Transverse colon (tissue), 4 donors: Measurements from ENCODE around the gene YTHDF1.

Source experiments
- EP300 ChIP-seq: sonication (generic); formaldehyde crosslinking; IDR thresholded peaks from one replicate; pipeline ENCODE4 v1.6.1; 2017; ENCODE audit warnings: antibody characterized with exemption, low read depth
- POLR2A ChIP-seq: fragments of 450-650 bp; IDR thresholded peaks from one replicate; pipeline ENCODE4 v1.6.1; 2016; ENCODE audit warnings: antibody characterized with exemption, mild to moderate bottlenecking, moderate library complexity
- POLR2AphosphoS5 ChIP-seq, 3 donors: sonication (generic); formaldehyde crosslinking; IDR thresholded peaks; one replicate each; pipeline ENCODE4 v1.6.1; 2016; ENCODE audit warnings: antibody characterized with exemption in 3 of 3
- TF ChIP-seq, protein P1 (sequence below), 5 experiments: fragments of 200-600 bp in 3 of 5; fragments of 450-650 bp in 2 of 5; sonication (generic) in 3 of 5; IDR thresholded peaks; 1 replicate in 2 of 5; 2 replicates in 3 of 5; pipeline ENCODE4 v1.5.1; 2016 to 2017; ENCODE audit warnings: antibody characterized with exemption in 5 of 5, inconsistent platforms in 3 of 5, mild to moderate bottlenecking in 2 of 5, moderate library complexity in 1 of 5

DNA sequence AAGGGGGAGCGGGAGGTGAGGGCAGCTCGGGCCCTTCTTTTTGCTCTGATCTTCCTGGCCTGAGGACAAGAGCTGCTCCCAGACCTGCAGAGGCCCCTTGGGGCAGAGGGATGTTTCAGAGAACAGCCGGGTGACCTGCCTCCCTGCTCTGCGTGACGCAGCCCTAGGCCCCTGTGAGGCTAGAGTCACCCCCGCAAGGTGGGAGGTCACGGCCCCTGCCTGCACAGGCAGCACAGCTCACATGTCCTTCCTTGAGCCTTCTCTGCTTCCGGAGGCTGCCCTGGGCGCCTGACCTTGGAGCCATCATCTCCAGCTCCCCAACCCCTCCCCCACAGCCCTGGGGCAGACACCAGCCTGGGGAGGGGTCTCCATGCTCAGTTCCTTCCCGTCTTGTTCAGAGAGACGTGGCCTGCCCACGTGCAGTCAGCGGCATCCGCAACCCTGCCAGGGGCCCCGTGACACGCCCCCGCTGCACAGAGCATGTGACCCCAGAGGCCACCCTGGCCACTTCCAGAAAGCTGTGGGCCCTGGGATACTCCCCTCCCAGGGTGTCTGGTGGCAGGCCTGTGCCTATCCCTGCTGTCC lies 19.6 kb upstream of the YTHDF1 start, which contains the start of gene BIRC7:
- TF ChIP-seq, protein P1, sequence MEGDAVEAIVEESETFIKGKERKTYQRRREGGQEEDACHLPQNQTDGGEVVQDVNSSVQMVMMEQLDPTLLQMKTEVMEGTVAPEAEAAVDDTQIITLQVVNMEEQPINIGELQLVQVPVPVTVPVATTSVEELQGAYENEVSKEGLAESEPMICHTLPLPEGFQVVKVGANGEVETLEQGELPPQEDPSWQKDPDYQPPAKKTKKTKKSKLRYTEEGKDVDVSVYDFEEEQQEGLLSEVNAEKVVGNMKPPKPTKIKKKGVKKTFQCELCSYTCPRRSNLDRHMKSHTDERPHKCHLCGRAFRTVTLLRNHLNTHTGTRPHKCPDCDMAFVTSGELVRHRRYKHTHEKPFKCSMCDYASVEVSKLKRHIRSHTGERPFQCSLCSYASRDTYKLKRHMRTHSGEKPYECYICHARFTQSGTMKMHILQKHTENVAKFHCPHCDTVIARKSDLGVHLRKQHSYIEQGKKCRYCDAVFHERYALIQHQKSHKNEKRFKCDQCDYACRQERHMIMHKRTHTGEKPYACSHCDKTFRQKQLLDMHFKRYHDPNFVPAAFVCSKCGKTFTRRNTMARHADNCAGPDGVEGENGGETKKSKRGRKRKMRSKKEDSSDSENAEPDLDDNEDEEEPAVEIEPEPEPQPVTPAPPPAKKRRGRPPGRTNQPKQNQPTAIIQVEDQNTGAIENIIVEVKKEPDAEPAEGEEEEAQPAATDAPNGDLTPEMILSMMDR (IDR thresholded peaks at IDR 0.05), result no peak
- TF ChIP-seq POLR2A (no peak), POLR2AphosphoS5 (IDR thresholded peaks at IDR 0.05) (no peak), EP300 (no peak)
